NCI-H446 (cell line): Measurements from ENCODE around the gene MND1.
"Not testable (repeated sequence)": the region's sequence is repeated elsewhere in the genome, so short reads cannot be mapped to it uniquely, and the experiment has no call there.

ENCODE experiments used
- DNase-seq, 2 experiments: peaks; one replicate each; lab custom pipeline; 2025; lab: John Stamatoyannopoulos, UW

The MND1 gene

GRCh38 chr4:153403726-153404125 lies 59.2 kb downstream of the MND1 start:
- no peak for DNase-seq

DNA sequence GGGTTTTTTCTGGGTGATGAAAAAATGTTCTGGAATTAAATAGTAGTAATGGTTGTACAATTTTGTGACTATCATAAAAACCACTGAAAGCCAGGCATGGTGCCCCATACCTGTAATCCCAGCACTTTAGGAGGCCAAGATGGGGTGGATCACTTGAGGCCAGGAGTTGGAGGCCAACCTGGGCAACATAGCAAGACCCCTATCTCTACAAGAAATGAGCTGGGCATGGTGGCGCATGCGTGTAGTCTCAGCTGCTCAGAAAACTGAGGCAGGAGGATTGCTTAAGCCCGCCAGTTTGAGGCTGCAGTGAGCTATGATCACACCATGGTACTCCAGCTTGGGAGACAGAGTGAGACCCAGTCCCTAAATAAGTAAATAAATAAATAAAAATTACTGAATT lies 63.4 kb downstream of the MND1 start:
- no peak for DNase-seq

- DNase-seq = no peak
These were observed 64.4 kb downstream of the MND1 start for GRCh38 chr4:153408932-153409331.

DNA sequence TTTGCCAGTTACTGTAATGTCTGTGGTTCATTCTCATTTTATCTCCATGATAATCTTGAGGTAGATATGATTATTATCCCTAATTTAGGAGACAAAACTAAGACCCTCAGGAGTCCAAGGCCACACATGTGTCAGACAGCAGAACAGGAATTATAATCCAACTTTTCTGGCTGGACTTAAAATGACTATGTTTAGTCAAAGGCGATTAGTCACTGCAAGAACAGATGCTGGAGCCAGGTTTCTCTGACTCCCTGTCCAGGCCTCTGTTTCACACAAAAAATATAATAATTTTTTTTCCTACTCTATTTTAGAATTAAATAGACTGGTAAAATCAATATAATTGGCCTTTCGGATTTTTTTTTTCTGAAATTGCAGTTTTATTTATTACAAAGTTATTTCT lies 64.9 kb downstream of the MND1 start:
- DNase-seq = peak in 1 of 2 experiments; percentile 2

- no peak for DNase-seq
These were observed 65.5 kb downstream of the MND1 start for GRCh38 chr4:153409924-153410501.

DNA sequence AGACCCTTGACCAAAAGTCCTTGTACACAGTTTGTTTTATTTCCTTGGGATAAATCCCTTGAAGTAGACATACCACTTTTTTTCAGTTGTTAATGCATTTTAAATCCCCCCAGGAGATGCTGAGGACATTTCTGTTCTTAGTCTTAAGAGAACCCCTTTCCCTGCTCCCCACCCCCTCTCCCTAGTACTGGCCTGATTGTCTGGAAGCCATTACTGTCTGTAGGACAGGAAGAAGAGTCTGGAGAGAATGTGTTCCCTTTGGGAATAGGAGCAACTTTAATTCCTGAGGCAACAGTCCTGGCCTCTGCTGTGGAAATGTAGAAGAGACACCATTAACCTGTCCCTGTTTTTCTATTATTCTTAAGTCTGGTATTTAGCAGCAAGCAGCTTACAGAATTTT lies 69.4 kb downstream of the MND1 start:
- no peak for DNase-seq

DNA sequence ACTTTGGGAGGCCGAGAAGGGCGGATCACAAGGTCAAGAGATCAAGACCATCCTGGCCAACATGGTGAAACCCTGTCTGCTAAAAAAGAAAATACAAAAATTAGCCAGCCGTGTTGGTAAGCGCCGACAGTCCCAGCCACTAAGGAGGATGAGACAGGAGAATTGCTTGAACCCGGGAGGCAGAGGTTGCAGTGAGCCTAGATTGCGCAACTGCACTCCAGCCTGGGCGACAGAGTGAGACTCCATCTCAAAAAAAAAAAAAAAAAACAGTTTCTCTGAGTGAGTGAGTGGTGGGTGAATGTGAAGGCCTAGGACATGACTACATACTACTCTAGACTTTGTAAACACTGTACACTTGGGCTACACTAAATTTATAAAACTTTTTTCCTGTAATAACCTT lies 72.0 kb downstream of the MND1 start:
- DNase-seq = not testable (repeated sequence)

- DNase-seq = no peak
These were observed 73.6 kb downstream of the MND1 start for GRCh38 chr4:153418121-153418520.

GRCh38 chr4:153418558-153418957 lies 74.1 kb downstream of the MND1 start:
- no peak for DNase-seq

GRCh38 chr4:153419029-153419428 lies 74.5 kb downstream of the MND1 start:
- DNase-seq = no peak

GRCh38 chr4:153419673-153420278 lies 75.3 kb downstream of the MND1 start:
- DNase-seq = no peak

GRCh38 chr4:153420361-153420760 lies 75.9 kb downstream of the MND1 start:
- no peak for DNase-seq

- peak in 1 of 2 experiments; percentile 3 for DNase-seq
These were observed 77.5 kb downstream of the MND1 start for GRCh38 chr4:153421941-153422340.

GRCh38 chr4:153426207-153426885 lies 81.9 kb downstream of the MND1 start:
- DNase-seq = no peak

DNA sequence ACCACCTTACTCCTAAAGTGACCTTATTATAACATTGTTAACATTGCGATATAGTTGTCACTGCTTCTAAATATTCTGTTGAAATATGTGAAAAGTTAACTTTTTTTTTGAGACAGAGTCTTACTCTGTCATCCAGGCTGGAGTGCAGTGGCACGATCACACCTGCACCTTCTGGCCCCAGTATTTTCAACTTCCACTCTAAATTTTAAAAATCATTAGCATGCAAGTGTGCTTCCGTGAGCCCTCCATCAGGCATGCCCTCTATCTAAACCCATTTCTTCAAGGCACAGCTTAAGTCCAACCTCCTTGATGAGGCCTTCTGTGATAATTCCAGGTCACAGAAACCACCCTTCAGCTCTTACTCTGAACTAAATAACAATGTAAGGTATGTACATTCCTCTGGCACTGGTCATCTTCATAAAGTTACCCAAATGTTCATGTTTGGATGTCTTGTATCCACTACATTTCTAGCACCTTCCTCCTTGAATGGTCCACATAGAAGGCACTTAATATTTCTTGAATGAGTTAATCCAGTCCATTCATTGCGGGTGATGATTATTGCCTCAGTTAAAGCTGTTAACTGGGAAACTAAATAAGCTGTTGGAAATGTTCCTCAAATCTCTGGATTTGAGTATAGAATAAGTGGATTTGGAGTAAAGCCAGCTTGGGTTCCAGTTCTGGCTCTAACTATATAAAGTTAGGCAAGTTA lies 83.0 kb downstream of the MND1 start:
- no peak for DNase-seq

- DNase-seq = no peak
These were observed 84.5 kb downstream of the MND1 start for GRCh38 chr4:153428941-153429475.

- peak in 1 of 2 experiments; percentile 32 for DNase-seq
These were observed 88.7 kb downstream of the MND1 start for GRCh38 chr4:153432965-153433753.

DNA sequence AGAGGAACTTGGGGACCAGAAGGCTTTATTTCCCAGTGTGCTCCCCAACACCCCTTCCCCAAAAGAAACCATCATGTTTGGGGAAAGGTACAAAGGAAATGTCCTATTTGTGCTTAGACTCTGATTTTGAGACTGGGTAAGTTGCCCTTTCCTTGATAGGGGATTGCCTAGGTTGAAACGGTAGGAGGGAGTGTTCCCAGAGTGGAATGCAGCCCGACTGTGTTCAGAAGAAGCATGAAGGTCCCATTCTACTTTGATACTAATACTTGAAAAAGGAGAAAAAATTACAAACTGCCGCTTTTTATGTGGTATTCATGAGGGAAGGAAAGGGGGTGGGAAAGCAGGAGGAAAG lies 89.2 kb downstream of the MND1 start:
- no peak for DNase-seq

DNA sequence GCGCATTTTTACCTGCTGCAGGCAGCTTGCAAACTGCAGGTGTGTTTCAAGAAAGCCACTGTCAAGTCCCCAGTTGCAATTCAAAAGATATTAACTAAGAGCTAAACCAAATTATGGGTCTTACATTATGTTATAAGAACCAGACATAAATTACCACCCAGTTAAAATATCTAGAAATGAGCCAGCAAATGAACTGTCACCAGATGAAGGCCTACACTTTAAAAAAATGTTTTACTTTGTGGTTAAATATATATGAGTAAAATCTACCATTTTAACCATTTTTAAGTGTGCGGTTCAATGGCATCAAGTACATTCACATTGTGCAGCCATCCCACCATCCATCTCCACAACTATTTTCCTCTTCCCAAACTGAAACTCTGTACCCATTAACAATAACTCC lies 89.7 kb downstream of the MND1 start:
- no peak for DNase-seq

DNA sequence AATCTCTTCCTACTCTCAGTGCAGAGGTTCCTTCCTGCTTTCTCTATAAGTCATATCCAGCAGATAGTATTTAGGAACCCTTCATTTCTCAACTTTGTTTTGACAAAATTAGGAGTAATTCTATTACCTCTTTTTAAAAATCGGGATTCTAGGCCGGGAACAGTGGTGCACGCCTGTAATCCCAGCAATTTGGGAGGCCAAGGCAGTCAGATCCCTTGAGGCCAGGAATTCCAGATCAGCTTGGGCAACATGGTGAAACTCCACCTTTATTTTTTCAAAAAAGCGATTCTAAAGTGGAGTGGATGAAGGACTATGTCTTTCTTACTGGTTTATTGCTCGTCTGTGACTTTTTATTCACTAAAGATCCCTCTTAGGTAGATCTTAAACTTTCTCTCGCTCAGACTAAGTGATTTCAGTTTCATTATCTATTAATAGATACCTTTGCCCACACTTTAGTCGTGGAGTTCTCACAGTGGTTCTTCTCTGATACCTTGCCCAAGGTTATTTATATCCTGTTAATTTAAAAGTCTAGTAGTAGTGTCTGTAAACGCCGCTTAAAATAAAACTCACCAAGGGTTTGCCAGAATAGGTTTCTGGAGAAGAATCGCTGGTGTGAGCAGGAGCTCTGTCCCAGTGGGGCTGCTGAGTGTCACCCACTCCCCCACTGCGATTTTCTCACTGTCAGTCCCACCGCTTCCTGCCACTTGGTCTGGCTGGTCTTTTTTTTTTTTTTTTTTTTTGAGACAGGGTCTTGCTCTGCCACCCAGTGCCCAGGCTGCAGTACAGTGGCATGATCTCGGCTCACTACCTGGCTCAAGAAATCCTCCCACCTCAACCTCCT lies 94.6 kb downstream of the MND1 start:
- no peak for DNase-seq

- DNase-seq = no peak
These were observed 95.3 kb downstream of the MND1 start for GRCh38 chr4:153439831-153440230.
